Hepatocyte (in vitro differentiated cells): ENCODE results near the gene OLA1.

Source experiments
- EZH2 ChIP-seq: fragments of 200-600 bp; sonication (generic); IDR thresholded peaks from 2 replicates; pipeline ENCODE4 v1.6.1; 2016; ENCODE audit warnings: antibody characterized with exemption, mild to moderate bottlenecking, borderline replicate concordance
- TF ChIP-seq, protein P1 (sequence below): fragments of 200-600 bp; sonication (generic); IDR thresholded peaks from 2 replicates; pipeline ENCODE4 v1.5.1; 2016; ENCODE audit warnings: antibody characterized with exemption, mild to moderate bottlenecking; ENCODE audit not compliant: poor library complexity

DNA sequence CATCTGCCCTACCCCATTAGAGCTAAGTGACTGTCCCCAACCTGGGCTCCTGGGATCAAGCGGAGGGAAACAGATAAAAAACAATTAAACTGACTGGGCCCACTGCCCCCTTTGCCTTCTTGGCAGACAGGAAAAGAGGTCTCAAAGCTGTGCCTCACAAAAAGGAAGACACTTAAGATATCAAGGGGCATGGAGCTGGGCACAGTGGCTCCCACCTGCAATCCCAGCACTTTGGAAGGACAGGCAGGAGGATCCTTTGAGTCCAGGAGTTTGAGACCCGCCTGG lies 208.0 kb downstream of the OLA1 start:
- no peak for TF ChIP-seq EZH2
- TF ChIP-seq, protein P1, sequence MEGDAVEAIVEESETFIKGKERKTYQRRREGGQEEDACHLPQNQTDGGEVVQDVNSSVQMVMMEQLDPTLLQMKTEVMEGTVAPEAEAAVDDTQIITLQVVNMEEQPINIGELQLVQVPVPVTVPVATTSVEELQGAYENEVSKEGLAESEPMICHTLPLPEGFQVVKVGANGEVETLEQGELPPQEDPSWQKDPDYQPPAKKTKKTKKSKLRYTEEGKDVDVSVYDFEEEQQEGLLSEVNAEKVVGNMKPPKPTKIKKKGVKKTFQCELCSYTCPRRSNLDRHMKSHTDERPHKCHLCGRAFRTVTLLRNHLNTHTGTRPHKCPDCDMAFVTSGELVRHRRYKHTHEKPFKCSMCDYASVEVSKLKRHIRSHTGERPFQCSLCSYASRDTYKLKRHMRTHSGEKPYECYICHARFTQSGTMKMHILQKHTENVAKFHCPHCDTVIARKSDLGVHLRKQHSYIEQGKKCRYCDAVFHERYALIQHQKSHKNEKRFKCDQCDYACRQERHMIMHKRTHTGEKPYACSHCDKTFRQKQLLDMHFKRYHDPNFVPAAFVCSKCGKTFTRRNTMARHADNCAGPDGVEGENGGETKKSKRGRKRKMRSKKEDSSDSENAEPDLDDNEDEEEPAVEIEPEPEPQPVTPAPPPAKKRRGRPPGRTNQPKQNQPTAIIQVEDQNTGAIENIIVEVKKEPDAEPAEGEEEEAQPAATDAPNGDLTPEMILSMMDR = no peak
